Upper lobe of right lung (tissue), 1 donor: ENCODE data around the gene ILRUN. TPM values are rescaled to one million over a fixed set of nuclear protein-coding genes. Genes with fewer than 3 reads are reported as not detected.

Source experiments
- ATAC-seq: fragments of 200-7000 bp; cut with Tn5 transposase; one replicate; pipeline ENCODE4 v1.9.1; 2020; ENCODE audit warnings: mild to moderate bottlenecking, moderate library complexity
- DNase-seq: peaks from one replicate; pipeline ENCODE4 v3.0.0-alpha.2; 2020
- H3K27ac ChIP-seq: fragments of 200-600 bp; one replicate; pipeline ENCODE4 v1.8.0; 2022
- H3K27me3 ChIP-seq: fragments of 200-600 bp; one replicate; pipeline ENCODE4 v1.8.0; 2022; ENCODE audit warnings: mild to moderate bottlenecking
- H3K36me3 ChIP-seq: fragments of 200-600 bp; one replicate; pipeline ENCODE4 v1.8.0; 2022
- H3K4me1 ChIP-seq: fragments of 200-600 bp; one replicate; pipeline ENCODE4 v1.8.0; 2022
- H3K4me3 ChIP-seq: fragments of 200-600 bp; one replicate; pipeline ENCODE4 v1.8.0; 2022; ENCODE audit warnings: mild to moderate bottlenecking
- H3K9me3 ChIP-seq: fragments of 200-600 bp; one replicate; pipeline ENCODE4 v1.8.0; 2022
- CTCF ChIP-seq: fragments of 200-600 bp; IDR thresholded peaks from one replicate; pipeline ENCODE4 v1.8.0; 2022; ENCODE audit warnings: antibody characterized with exemption
- intact Hi-C: fragments of 100-400 bp; cut with DNase I; formaldehyde crosslinking; loops from one replicate; pipeline ENCODE4 v1.11.0; 2022
- total RNA-seq: library from RNA; stranded (reverse); fragmentation: NEBNext Ultra II Directional; extraction: Animal tissue kit (Norgen Biotek cat#: 25700); gene quantifications from one replicate; pipeline ENCODE4 v1.2.1, GENCODE V29; 2021
- donor health status: DM: no; HTN: yes; CAD: no; lungs with severe emphysema.

The ILRUN gene
- total RNA-seq, 1 donor from 2014 or later, result 101 TPM

GRCh38 chr6:34709386-34709785 lies 12.8 kb upstream of the ILRUN start:
- intact Hi-C loops, result no loop called here
- no peaks in the 10 kb centered on the region for H3K27me3 ChIP-seq
- H3K4me3 ChIP-seq, result no peak overlapping the region
- H3K9me3 ChIP-seq, result no peaks in the 10 kb centered on the region
- H3K36me3 ChIP-seq, result no peaks in the 10 kb centered on the region
- ATAC-seq (peak; percentile 81), DNase-seq (peak; percentile 74)
- H3K27ac ChIP-seq, result peak overlapping the region; percentile 51
- H3K4me1 ChIP-seq, result peaks cover 7% of the 10 kb centered on the region
- TF ChIP-seq CTCF, result no peak

GRCh38 chr6:34705241-34705640 lies 8.7 kb upstream of the ILRUN start:
- Histone ChIP-seq H3K4me3 (no peak overlapping the region), H3K4me1 (peaks cover 7% of the 10 kb centered on the region), H3K9me3 (no peaks in the 10 kb centered on the region), H3K27me3 (no peaks in the 10 kb centered on the region), H3K27ac (no peak overlapping the region), H3K36me3 (no peaks in the 10 kb centered on the region)
- ATAC-seq (no peak), DNase-seq (no peak)
- no peak for TF ChIP-seq CTCF
- intact Hi-C loops, result no loop called here

GRCh38 chr6:34701199-34701598 lies 4.6 kb upstream of the ILRUN start:
- TF ChIP-seq CTCF, result no peak
- Histone ChIP-seq H3K4me1 (no peaks in the 10 kb centered on the region), H3K4me3 (no peak overlapping the region), H3K36me3 (no peaks in the 10 kb centered on the region), H3K27ac (no peak overlapping the region), H3K9me3 (no peaks in the 10 kb centered on the region), H3K27me3 (no peaks in the 10 kb centered on the region)
- intact Hi-C loops, result no loop called here
- DNase-seq, result no peak
- no peak for ATAC-seq

GRCh38 chr6:34697904-34698559 lies 1.5 kb upstream of the ILRUN start:
- intact Hi-C loops, result no loop called here
- DNase-seq, result no peak
- Histone ChIP-seq H3K4me3 (no peak overlapping the region), H3K4me1 (peaks cover 11% of the 10 kb centered on the region), H3K36me3 (no peaks in the 10 kb centered on the region), H3K9me3 (no peaks in the 10 kb centered on the region), H3K27me3 (no peaks in the 10 kb centered on the region), H3K27ac (no peak overlapping the region)
- no peak for TF ChIP-seq CTCF
- ATAC-seq, result no peak

- Histone ChIP-seq H3K4me1 (peaks cover 16% of the 10 kb centered on the region), H3K27ac (peak overlapping the region; percentile 96), H3K9me3 (no peaks in the 10 kb centered on the region), H3K27me3 (no peaks in the 10 kb centered on the region), H3K36me3 (no peaks in the 10 kb centered on the region), H3K4me3 (peak overlapping the region; percentile 98)
- DNase-seq, result no peak
- TF ChIP-seq CTCF, result no peak
- no peak for ATAC-seq
- intact Hi-C loops, result no loop called here
These were observed 923 bp upstream of the ILRUN start for GRCh38 chr6:34697544-34697836.

GRCh38 chr6:34696189-34696738 lies 303 bp downstream of the ILRUN start:
- peak overlapping the region; percentile 96 for H3K27ac ChIP-seq
- DNase-seq, result peak; percentile 85
- TF ChIP-seq CTCF, result no peak
- intact Hi-C loops, result no loop called here
- peaks cover 16% of the 10 kb centered on the region for H3K4me1 ChIP-seq
- peak; percentile 74 for ATAC-seq
- peak overlapping the region; percentile 98 for H3K4me3 ChIP-seq
- no peaks in the 10 kb centered on the region for H3K27me3 ChIP-seq
- no peaks in the 10 kb centered on the region for H3K9me3 ChIP-seq
- H3K36me3 ChIP-seq, result no peaks in the 10 kb centered on the region
